ENCODE data around the gene HOXC9. TPM values are rescaled to one million over a fixed set of nuclear protein-coding genes. Genes with fewer than 3 reads are reported as not detected.

Gene HOXC9
- total and polyA plus RNA-seq, 12 donors, result not detected

GRCh38 chr12:53961025-53961761, 38.8 kb upstream of the HOXC9 start:
- no peak for TF ChIP-seq CTCF (IDR thresholded peaks at IDR 0.05)
- H3K9me3 ChIP-seq, result no peaks in the 10 kb centered on the region
- DNase-seq (no peak), ATAC-seq (no peak)
- H3K27ac ChIP-seq, result no peak overlapping the region
- peaks cover 0 to 16% (median 3%) of the 10 kb centered on the region in 9 donors for H3K4me1 ChIP-seq
- H3K27me3 ChIP-seq, result peaks cover 64 to 100% (median 100%) of the 10 kb centered on the region in 7 donors
- H3K4me3 ChIP-seq, result peak overlapping the region in 1 of 10 donors; percentile 12
- no peaks in the 10 kb centered on the region for H3K36me3 ChIP-seq
- 1 to 2% methylated on average over 72 of the region's 72 CpGs for WGBS, 2 donors
- intact Hi-C loops (cut with DNase I), result no loop called here

GRCh38 chr12:53963005-53963404, 37.0 kb upstream of the HOXC9 start:
- WGBS, 2 donors, result 23 to 24% methylated on average over 7 of the region's 7 CpGs
- no peaks in the 10 kb centered on the region for H3K9me3 ChIP-seq
- no peak for TF ChIP-seq CTCF (IDR thresholded peaks at IDR 0.05)
- no peak overlapping the region for H3K27ac ChIP-seq
- peaks cover 0 to 22% (median 4%) of the 10 kb centered on the region in 9 donors for H3K4me1 ChIP-seq
- no peaks in the 10 kb centered on the region for H3K36me3 ChIP-seq
- DNase-seq (no peak), ATAC-seq (no peak)
- H3K4me3 ChIP-seq, result no peak overlapping the region
- intact Hi-C loops (cut with DNase I), result no loop called here
- H3K27me3 ChIP-seq, result peaks cover 55 to 100% (median 100%) of the 10 kb centered on the region in 7 donors

- Histone ChIP-seq H3K27ac (no peak overlapping the region), H3K4me3 (no peak overlapping the region), H3K27me3 (peaks cover 58 to 100% (median 100%) of the 10 kb centered on the region in 7 donors), H3K9me3 (no peaks in the 10 kb centered on the region), H3K4me1 (peaks cover 0 to 22% (median 4%) of the 10 kb centered on the region in 9 donors), H3K36me3 (no peaks in the 10 kb centered on the region)
- DNase-seq, result no peak
- WGBS, 2 donors, result 6 to 9% methylated on average over 38 of the region's 38 CpGs
- intact Hi-C loops (cut with DNase I), result no loop called here
- ATAC-seq, result no peak
- no peak for TF ChIP-seq CTCF (IDR thresholded peaks at IDR 0.05)
Observed at GRCh38 chr12:53963434-53964314, 36.3 kb upstream of the HOXC9 start.

GRCh38 chr12:53964315-53964713, 35.6 kb upstream of the HOXC9 start:
- no peaks in the 10 kb centered on the region for H3K9me3 ChIP-seq
- peaks cover 62 to 100% (median 100%) of the 10 kb centered on the region in 7 donors for H3K27me3 ChIP-seq
- no peak overlapping the region for H3K4me3 ChIP-seq
- DNase-seq, result no peak
- no peak for ATAC-seq
- H3K27ac ChIP-seq, result no peak overlapping the region
- peaks cover 0 to 22% (median 4%) of the 10 kb centered on the region in 9 donors for H3K4me1 ChIP-seq
- no peak for TF ChIP-seq CTCF (IDR thresholded peaks at IDR 0.05)
- 8 to 9% methylated on average over 2 of the region's 2 CpGs for WGBS, 2 donors
- intact Hi-C loops (cut with DNase I), result no loop called here
- H3K36me3 ChIP-seq, result no peaks in the 10 kb centered on the region

Data from heart right ventricle (tissue), 16 donors.